ENCODE data around the gene SNRNP48.

- no peak for TF ChIP-seq EZH2 (IDR thresholded peaks at IDR 0.05; ENCODE audit: borderline replicate concordance)
- TF ChIP-seq, protein P1, sequence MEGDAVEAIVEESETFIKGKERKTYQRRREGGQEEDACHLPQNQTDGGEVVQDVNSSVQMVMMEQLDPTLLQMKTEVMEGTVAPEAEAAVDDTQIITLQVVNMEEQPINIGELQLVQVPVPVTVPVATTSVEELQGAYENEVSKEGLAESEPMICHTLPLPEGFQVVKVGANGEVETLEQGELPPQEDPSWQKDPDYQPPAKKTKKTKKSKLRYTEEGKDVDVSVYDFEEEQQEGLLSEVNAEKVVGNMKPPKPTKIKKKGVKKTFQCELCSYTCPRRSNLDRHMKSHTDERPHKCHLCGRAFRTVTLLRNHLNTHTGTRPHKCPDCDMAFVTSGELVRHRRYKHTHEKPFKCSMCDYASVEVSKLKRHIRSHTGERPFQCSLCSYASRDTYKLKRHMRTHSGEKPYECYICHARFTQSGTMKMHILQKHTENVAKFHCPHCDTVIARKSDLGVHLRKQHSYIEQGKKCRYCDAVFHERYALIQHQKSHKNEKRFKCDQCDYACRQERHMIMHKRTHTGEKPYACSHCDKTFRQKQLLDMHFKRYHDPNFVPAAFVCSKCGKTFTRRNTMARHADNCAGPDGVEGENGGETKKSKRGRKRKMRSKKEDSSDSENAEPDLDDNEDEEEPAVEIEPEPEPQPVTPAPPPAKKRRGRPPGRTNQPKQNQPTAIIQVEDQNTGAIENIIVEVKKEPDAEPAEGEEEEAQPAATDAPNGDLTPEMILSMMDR (IDR thresholded peaks at IDR 0.05; ENCODE audit: poor library complexity) = no peak
Observed at GRCh38 chr6:7658543-7658942, 68.5 kb downstream of the SNRNP48 start.
